ENCODE measurements around the gene KCND3. TPM values are rescaled to one million over a fixed set of nuclear protein-coding genes. Genes with fewer than 3 reads are reported as not detected.

The KCND3 gene
- total RNA-seq, 1 experiment from 2014 or later: 0.15 TPM

- no peaks in the 10 kb centered on the region for H3K27me3 Mint-ChIP-seq (ENCODE audit: low read depth)
- Histone ChIP-seq H3K79me1 (ENCODE audit: insufficient read depth, low read depth, low read length, poor library complexity, severe bottlenecking) (no peaks in the 10 kb centered on the region), H3K9me3 (ENCODE audit: control insufficient read depth, low read depth, low read length) (no peaks in the 10 kb centered on the region), H3K4me1 (ENCODE audit: insufficient read depth, low read length) (no peaks in the 10 kb centered on the region), H2BK12ac (ENCODE audit: insufficient read length, low read depth, low read length) (no peak overlapping the region), H4K20me1 (ENCODE audit: control insufficient read depth, insufficient read depth, insufficient read length) (no peaks in the 10 kb centered on the region), H4K8ac (replicated peaks; ENCODE audit: insufficient read length, low read depth, low read length) (no peak overlapping the region), H3K27me3 (ENCODE audit: insufficient read depth, low read length) (no peaks in the 10 kb centered on the region), H3K4me2 (ENCODE audit: insufficient read depth, insufficient read length, low read length) (no peak overlapping the region), H2BK120ac (ENCODE audit: low read depth, low read length, poor library complexity, severe bottlenecking) (no peak overlapping the region), H2AFZ (ENCODE audit: low read length) (no peak overlapping the region), H2BK5ac (ENCODE audit: insufficient read length, low read length) (no peak overlapping the region), H4K91ac (ENCODE audit: insufficient read length, low read depth, low read length) (no peak overlapping the region), H3T11ph (ENCODE audit: low read length) (no peak overlapping the region), H2BK20ac (ENCODE audit: low read depth, low read length, poor library complexity, severe bottlenecking) (no peak overlapping the region), H3K18ac (ENCODE audit: insufficient read length, low read depth, low read length) (no peak overlapping the region), H3K23me2 (ENCODE audit: insufficient read length, low read depth, low read length, poor library complexity, severe bottlenecking) (no peaks in the 10 kb centered on the region), H3K4ac (ENCODE audit: low read depth, low read length) (no peak overlapping the region), H3K9ac (ENCODE audit: extremely low read depth, insufficient read length, low read length) (no peak overlapping the region), H3K14ac (ENCODE audit: insufficient read depth, low read length) (no peak overlapping the region), H2BK15ac (ENCODE audit: low read depth, low read length) (no peak overlapping the region), H3K56ac (ENCODE audit: insufficient read length, low read depth, low read length) (no peak overlapping the region), H3K79me2 (ENCODE audit: insufficient read depth, low read length) (no peaks in the 10 kb centered on the region), H4K5ac (ENCODE audit: insufficient read length, low read depth, low read length) (no peak overlapping the region), H2AK5ac (ENCODE audit: insufficient read length, low read length) (no peak overlapping the region), H3K23ac (ENCODE audit: insufficient read length, low read depth, low read length) (no peak overlapping the region), H3K27ac (ENCODE audit: insufficient read length, low read depth, low read length) (no peak overlapping the region)
- H3K27ac Mint-ChIP-seq: 0 out of 7 replicates have a peak overlapping the region, but pooled peaks of 1 of the 3 experiments have one; percentile 53
- H3K36me3 Mint-ChIP-seq (ENCODE audit: insufficient read depth in 1 of 3, low read depth in 3 of 3): no peaks in the 10 kb centered on the region
- H3K9me3 Mint-ChIP-seq: no peaks in the 10 kb centered on the region
- no peak for DNase-seq
- peaks cover 0 to 3% of the 10 kb centered on the region in 2 experiments; a peak in 2 of 4 replicates for H3K4me1 Mint-ChIP-seq
- no peak overlapping the region for H3K4me3 Mint-ChIP-seq
- WGBS (ENCODE audit: extremely low coverage, insufficient read length, low lambda C conversion rate): no CpG with 5 or more reads among the region's 4 CpGs
- TF ChIP-seq CTCF (conservative IDR thresholded peaks at IDR 0.05): no peak
Observed at GRCh38 chr1:111818081-111818480, 171.4 kb downstream of the KCND3 start.

Measured in H9 (cell line).